Measurements from ENCODE around the gene DHRS13. TPM values are rescaled to one million over a fixed set of nuclear protein-coding genes. Genes with fewer than 3 reads are reported as not detected.
"Not testable (repeated sequence)": the region's sequence is repeated elsewhere in the genome, so short reads cannot be mapped to it uniquely, and the experiment has no call there.

DHRS13 gene
- total and polyA plus RNA-seq, 10 donors = 12.2 to 51.2 (median 18.9) TPM

GRCh38 chr17:28853295-28853694 is 49.6 kb downstream of the DHRS13 start:
- Histone ChIP-seq H3K36me3 (peaks cover 0 to 23% (median 19%) of the 10 kb centered on the region in 6 donors), H3K9me3 (no peaks in the 10 kb centered on the region), H3K4me1 (peaks cover 10 to 25% (median 18%) of the 10 kb centered on the region in 6 donors), H3K27me3 (replicated peaks in 1 of 7) (no peaks in the 10 kb centered on the region), H3K27ac (no peak overlapping the region), H3K4me3 (no peak overlapping the region)
- WGBS, 5 donors = 91 to 100% (median 95%) methylated on average over 2 of the region's 2 CpGs
- DNase-seq = no peak
- TF ChIP-seq POLR2A (IDR thresholded peaks at IDR 0.05) = no peak
- no peak for TF ChIP-seq CTCF (IDR thresholded peaks at IDR 0.05 in 8 of 11, conservative IDR thresholded peaks at IDR 0.05 in 3 of 11)
- TF ChIP-seq POLR2AphosphoS5 (IDR thresholded peaks at IDR 0.05) = no peak
- intact Hi-C loops (cut with DNase I; ENCODE audit: low total_unique reads) = loop anchor here (10.0 kb wide), 1 partner anchor 52 kb away; the partner anchor contains the start of gene DHRS13

GRCh38 chr17:28849281-28849680 is 53.6 kb downstream of the DHRS13 start:
- no peaks in the 10 kb centered on the region for H3K36me3 ChIP-seq
- H3K27me3 ChIP-seq (replicated peaks in 1 of 7) = no peaks in the 10 kb centered on the region
- H3K27ac ChIP-seq = no peak overlapping the region
- H3K4me1 ChIP-seq = peaks cover 0 to 7% (median 4%) of the 10 kb centered on the region in 6 donors
- DNase-seq = peak; percentile 8
- TF ChIP-seq POLR2A (IDR thresholded peaks at IDR 0.05) (no peak), CTCF (IDR thresholded peaks at IDR 0.05 in 8 of 11, conservative IDR thresholded peaks at IDR 0.05 in 3 of 11) (no peak), POLR2AphosphoS5 (IDR thresholded peaks at IDR 0.05) (no peak)
- intact Hi-C loops (cut with DNase I; ENCODE audit: low total_unique reads) = no loop called here
- no peaks in the 10 kb centered on the region for H3K9me3 ChIP-seq
- WGBS, 5 donors = 55 to 76% (median 62%) methylated on average over 5 of the region's 5 CpGs
- H3K4me3 ChIP-seq = no peak overlapping the region

- peak; percentile 88 for DNase-seq
- 77 to 86% (median 79%) methylated on average over 15 of the region's 15 CpGs for WGBS, 5 donors
- H3K4me1 ChIP-seq; H3K9me3 ChIP-seq; H3K36me3 ChIP-seq; H3K27ac ChIP-seq; intact Hi-C loops (cut with DNase I; ENCODE audit: low total_unique reads); H3K27me3 ChIP-seq (replicated peaks in 1 of 7); H3K4me3 ChIP-seq: not testable (repeated sequence)
- TF ChIP-seq POLR2AphosphoS5 (IDR thresholded peaks at IDR 0.05) = peak in 1 of 3 donors; percentile 26
- TF ChIP-seq CTCF (IDR thresholded peaks at IDR 0.05 in 8 of 11, conservative IDR thresholded peaks at IDR 0.05 in 3 of 11) = peak; percentile 18 to 69 (median 55)
Measured at GRCh38 chr17:28848667-28849066, 54.2 kb downstream of the DHRS13 start.

Small RNA genes lying within 50 kb of the gene (microRNA-seq; reads per million reads assigned to microRNA genes)
- 0 reads per million in 3 donors for gene MIR451B

Other genes starting within 250 kb of the DHRS13 start
- 10 to 100 TPM; 43.1 to 54.5 (median 48.7) TPM for gene SDF2, start 241.2 kb downstream of the DHRS13 start, total RNA-seq
- 10 to 100 TPM; 28.7 to 38.3 (median 35.2) TPM for gene SDF2, start 241.2 kb downstream of the DHRS13 start, polyA plus RNA-seq
- 10 to 100 TPM; 68.5 to 91.2 (median 78.7) TPM for gene SUPT6H, start 240.9 kb downstream of the DHRS13 start, total RNA-seq
- gene SUPT6H, start 240.9 kb downstream of the DHRS13 start, polyA plus RNA-seq = 10 to 100 TPM; 11.6 to 29.7 (median 24.0) TPM
- 1 to 10 TPM; 4.3 to 8.5 (median 6.6) TPM for gene PROCA1, start 191.2 kb downstream of the DHRS13 start, total RNA-seq
- 10 to 100 TPM in 2 of 3 donors, 1 to 10 TPM in 1; 6.0 to 14.5 (median 12.8) TPM for gene PROCA1, start 191.2 kb downstream of the DHRS13 start, polyA plus RNA-seq
- gene RAB34, start 185.2 kb downstream of the DHRS13 start, total RNA-seq = 100 to 1,000 TPM in 1 of 7 donors, 10 to 100 TPM in 6; 31.4 to 111 (median 49.4) TPM
- 10 to 100 TPM; 45.6 to 59.5 (median 56.6) TPM for gene RAB34, start 185.2 kb downstream of the DHRS13 start, polyA plus RNA-seq
- gene RPL23A, start 183.1 kb downstream of the DHRS13 start, total RNA-seq = 1,000 to 10,000 TPM in 4 of 7 donors, 100 to 1,000 TPM in 3; 571 to 2,010 (median 1,472) TPM
- 1,000 to 10,000 TPM; 2,562 to 3,144 (median 3,044) TPM for gene RPL23A, start 183.1 kb downstream of the DHRS13 start, polyA plus RNA-seq
- 1 to 10 TPM in 5 of 7 donors, under 1 TPM in 1, not detected in 1; 0.97 to 2.6 (median 2.0) TPM for gene TLCD1, start 176.8 kb downstream of the DHRS13 start, total RNA-seq
- 1 to 10 TPM; 2.3 to 3.5 (median 2.4) TPM for gene TLCD1, start 176.8 kb downstream of the DHRS13 start, polyA plus RNA-seq
- 10 to 100 TPM in 6 of 7 donors, 1 to 10 TPM in 1; 8.9 to 17.6 (median 12.8) TPM for gene NEK8, start 174.3 kb downstream of the DHRS13 start, total RNA-seq
- 10 to 100 TPM in 1 of 3 donors, 1 to 10 TPM in 2; 7.3 to 14.3 (median 7.7) TPM for gene NEK8, start 174.3 kb downstream of the DHRS13 start, polyA plus RNA-seq
- gene TRAF4, start 159.1 kb downstream of the DHRS13 start, total RNA-seq = 10 to 100 TPM; 19.8 to 75.5 (median 32.7) TPM
- gene TRAF4, start 159.1 kb downstream of the DHRS13 start, polyA plus RNA-seq = 10 to 100 TPM; 24.8 to 38.1 (median 35.6) TPM
- 10 to 100 TPM; 11.6 to 23.6 (median 17.5) TPM for gene FAM222B, start 60.3 kb downstream of the DHRS13 start, total RNA-seq
- 1 to 10 TPM; 2.9 to 5.3 (median 3.0) TPM for gene FAM222B, start 60.3 kb downstream of the DHRS13 start, polyA plus RNA-seq
- 10 to 100 TPM; 28.4 to 51.9 (median 38.8) TPM for gene ERAL1, start 48.1 kb downstream of the DHRS13 start, total RNA-seq
- gene ERAL1, start 48.1 kb downstream of the DHRS13 start, polyA plus RNA-seq = 10 to 100 TPM; 31.2 to 39.7 (median 38.6) TPM
- gene FLOT2, start 5.3 kb downstream of the DHRS13 start, total RNA-seq = 100 to 1,000 TPM; 133 to 259 (median 202) TPM
- 100 to 1,000 TPM in 1 of 3 donors, 10 to 100 TPM in 2; 80.8 to 119 (median 92.8) TPM for gene FLOT2, start 5.3 kb downstream of the DHRS13 start, polyA plus RNA-seq
- 100 to 1,000 TPM in 2 of 7 donors, 10 to 100 TPM in 5; 65.9 to 118 (median 84.9) TPM for gene PHF12, start 48.4 kb upstream of the DHRS13 start, total RNA-seq
- gene PHF12, start 48.4 kb upstream of the DHRS13 start, polyA plus RNA-seq = 10 to 100 TPM; 16.2 to 22.0 (median 20.0) TPM
- under 1 TPM in 1 of 7 donors, not detected in 6; 0.88 TPM for gene SEZ6, start 103.0 kb upstream of the DHRS13 start, total RNA-seq
- gene SEZ6, start 103.0 kb upstream of the DHRS13 start, polyA plus RNA-seq = not detected
- 1 to 10 TPM; 3.0 to 8.3 (median 5.5) TPM for gene PIPOX, start 140.1 kb upstream of the DHRS13 start, total RNA-seq
- under 1 TPM; 0.64 to 0.80 (median 0.74) TPM for gene PIPOX, start 140.1 kb upstream of the DHRS13 start, polyA plus RNA-seq

All from spleen (tissue), 11 donors.